SK-N-DZ (cell line): ENCODE results near the gene ZC3HAV1L.
A peak's percentile ranks its signal among the peaks of the same experiment; 100 is the strongest.
"Not testable (repeated sequence)": the region's sequence is repeated elsewhere in the genome, so short reads cannot be mapped to it uniquely, and the experiment has no call there.

Experiments
- DNase-seq: peaks from one replicate; pipeline ENCODE4 v3.0.0-alpha.2; 2015; ENCODE audit warnings: low spot score

The ZC3HAV1L gene

DNA sequence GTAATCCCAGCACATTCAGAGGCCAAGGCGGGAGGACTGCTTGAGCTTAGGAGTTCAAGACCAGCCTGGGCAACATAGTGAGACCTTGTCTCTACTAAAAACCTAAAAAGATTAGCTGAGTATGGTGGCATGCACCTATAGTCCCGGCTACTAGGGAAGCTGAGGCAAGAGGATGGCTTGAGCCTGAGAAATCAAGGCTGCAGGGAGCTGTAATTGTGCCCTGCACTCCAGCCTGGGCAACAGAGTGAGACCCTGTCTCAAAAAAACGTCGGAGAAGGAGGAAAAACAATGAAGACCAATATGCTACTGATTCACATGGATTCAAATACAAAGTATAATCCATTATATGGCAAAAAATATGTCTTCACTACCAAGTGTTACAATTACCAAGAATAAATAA is 13.6 kb downstream of the ZC3HAV1L start:
- DNase-seq, result no peak

DNA sequence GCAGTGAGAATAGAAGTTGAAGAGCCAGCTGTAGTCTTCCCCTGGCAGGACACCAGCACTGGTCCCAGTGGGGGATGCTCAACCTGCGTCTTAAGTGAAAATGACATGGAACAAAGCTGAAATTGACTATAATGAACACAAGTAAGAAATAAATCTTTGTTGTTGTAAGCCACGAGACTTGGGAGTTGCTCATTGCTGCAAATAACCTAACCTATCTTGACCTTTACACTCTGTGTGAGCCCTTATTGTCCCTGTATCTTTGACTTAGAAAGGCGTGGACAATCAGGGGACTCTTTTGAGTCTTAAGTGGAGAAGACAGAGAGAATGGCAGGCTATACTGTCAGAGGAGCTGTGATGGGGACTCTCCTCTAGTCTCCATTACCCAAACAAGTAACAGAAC is 16.9 kb downstream of the ZC3HAV1L start:
- DNase-seq, result no peak

DNA sequence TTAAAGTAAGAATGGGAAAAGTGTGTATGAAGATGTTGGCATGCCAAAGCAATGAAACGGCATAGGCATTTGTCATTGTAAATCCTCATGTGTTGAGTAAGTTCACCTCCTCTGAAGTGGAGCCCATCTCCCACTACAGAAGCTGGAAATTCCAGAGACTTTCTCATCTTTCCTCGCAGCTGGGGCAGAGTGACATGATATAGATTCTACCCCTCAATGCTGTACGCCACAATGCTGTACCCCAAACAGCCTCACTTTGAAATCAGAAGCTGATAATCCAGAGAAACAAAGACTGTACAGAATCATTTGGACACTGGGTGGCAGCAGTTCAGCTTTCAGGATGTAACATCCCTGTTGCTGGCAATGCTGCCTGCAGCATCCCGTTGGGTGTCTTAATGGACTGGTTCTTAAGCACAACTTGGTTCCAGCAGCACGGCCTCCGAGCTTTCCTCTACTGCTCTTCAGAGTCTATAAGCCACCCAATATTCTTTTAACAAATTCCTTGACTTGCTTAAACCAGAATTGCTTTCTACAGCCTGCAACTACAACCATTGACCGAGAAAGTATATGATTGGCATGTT is 18.8 kb downstream of the ZC3HAV1L start:
- DNase-seq, result peak; percentile 78

DNA sequence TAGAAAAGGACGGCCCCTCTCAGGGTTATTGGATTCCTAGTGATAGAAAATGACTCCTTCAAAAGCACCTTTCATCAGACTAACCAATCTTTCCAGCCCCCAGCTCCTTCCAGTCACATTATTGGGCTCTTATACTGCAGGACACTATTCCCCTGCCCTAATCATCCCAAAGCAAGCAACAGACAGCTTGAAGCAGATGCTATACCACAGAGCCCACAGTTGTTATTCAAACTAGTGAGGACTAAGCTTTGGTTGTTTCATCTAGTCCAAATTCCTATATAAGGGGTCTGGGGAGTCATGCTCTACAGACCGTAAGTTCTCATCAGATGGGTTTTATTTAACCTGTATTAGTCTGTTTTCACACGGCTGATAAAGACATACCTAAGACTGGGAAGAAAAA is 24.5 kb downstream of the ZC3HAV1L start:
- DNase-seq, result no peak

DNA sequence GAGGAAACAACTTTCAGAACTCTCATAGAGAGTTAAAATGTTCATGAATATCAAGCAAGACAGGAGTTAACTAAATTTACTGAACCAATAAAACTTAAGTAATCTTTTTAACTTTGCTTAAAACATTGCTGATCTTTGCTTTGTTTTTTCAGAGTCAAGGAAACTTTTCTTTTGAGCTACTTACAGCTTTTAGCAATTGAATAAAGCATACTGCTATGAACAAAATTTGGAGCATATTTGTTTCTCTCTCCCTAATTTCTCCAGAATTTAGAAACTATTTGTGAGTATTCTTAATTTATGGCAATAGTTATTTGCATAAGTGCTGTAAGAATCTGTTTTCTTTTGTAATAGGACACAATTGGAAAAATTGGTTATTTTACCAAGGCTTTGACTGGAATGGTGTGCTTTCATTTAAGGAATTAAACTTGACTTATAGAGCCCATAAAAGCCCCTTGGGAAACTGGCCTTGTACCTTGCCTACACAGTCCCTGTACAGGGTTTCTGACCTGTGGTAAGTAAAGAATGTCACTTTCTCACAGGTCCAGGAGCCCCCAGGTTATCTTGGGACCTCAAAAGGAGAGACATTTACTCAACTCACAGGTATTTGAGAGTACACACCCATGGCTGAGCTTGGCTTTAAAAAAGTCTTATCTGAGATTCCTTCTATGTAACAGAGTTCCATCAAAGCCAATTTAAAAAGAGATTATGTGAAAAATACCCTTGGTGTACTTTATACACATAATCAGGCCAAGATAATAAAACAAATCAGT is 31.3 kb downstream of the ZC3HAV1L start:
- no peak for DNase-seq

DNA sequence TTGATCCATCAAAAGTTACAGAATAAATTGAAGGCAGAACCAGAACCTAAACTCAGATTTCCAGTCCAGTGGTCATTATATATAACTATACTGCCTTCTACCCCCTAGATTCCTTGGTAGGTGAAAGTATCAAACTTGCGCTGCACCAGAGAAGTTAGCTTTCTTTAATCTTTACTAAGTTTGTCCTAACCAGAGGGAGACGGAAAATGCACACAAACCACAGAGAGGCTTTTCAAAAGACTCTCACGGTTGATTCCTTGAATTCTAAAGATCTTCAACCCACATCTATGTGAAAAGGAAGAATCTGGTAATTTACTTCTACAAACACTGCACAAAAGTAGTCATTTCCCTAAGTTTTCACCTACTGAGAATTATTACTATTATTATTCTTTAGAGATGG is 36.4 kb downstream of the ZC3HAV1L start:
- no peak for DNase-seq

DNA sequence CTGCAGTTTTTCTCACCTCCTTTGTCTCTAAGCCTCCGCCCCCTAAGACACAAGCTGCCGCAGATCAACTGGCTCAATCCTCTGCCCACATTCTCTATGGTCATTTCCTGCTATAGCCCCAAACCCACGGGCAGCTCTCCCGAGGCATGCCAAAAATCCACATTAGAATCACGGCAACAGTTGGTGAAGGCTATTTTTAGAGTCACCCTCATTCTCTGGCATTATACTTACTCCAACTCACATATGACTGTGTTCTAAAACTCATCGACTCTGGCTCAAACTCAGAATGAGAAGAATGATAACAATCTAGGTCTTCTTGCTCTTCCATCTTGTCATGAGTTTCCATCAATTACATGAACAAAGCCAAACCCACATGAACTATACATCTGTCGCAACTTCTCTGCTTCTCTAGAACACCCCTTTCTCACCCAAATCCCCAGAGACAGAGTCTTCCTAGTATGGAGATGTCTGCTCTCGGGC is 43.8 kb downstream of the ZC3HAV1L start:
- DNase-seq, result no peak

DNA sequence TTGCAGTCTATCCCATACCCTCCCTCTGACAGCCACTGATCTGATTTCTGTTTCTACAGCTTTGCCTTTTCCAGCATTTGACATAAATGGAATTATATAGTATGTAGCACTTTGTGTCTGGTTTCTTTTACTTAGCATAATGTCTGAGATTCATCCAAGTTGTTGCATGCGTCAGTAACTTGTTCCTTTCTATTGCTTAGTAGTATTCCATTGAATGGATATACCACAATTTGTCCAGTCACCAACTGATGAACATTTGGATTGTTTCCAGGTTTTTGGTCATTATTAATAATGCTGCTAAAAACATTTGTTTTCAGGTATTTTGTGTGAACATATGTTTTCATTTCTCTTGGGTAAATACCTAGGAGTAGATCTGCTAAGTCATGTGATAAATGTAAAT is 48.2 kb downstream of the ZC3HAV1L start:
- DNase-seq, result no peak

DNA sequence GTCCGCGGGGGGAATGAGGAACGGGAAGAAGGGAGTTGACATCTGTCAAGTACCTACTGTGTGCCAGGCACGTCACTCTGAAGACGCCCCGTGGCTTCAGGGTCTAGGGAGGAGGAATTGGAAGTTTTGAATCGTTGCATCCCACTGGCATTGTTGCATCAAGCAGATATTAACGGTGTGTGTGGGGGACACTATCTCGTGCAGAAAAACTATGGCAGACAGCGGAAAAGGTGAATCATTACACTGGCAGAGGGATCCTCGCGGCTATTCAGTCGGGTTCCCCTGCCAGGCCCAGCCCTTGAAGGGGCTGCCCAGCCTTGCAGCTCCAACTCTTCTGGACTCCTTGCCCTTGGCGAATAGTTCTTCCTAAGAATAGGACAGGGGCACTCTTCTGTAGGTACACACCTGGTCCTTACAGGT is 53.6 kb downstream of the ZC3HAV1L start:
- DNase-seq, result no peak

DNA sequence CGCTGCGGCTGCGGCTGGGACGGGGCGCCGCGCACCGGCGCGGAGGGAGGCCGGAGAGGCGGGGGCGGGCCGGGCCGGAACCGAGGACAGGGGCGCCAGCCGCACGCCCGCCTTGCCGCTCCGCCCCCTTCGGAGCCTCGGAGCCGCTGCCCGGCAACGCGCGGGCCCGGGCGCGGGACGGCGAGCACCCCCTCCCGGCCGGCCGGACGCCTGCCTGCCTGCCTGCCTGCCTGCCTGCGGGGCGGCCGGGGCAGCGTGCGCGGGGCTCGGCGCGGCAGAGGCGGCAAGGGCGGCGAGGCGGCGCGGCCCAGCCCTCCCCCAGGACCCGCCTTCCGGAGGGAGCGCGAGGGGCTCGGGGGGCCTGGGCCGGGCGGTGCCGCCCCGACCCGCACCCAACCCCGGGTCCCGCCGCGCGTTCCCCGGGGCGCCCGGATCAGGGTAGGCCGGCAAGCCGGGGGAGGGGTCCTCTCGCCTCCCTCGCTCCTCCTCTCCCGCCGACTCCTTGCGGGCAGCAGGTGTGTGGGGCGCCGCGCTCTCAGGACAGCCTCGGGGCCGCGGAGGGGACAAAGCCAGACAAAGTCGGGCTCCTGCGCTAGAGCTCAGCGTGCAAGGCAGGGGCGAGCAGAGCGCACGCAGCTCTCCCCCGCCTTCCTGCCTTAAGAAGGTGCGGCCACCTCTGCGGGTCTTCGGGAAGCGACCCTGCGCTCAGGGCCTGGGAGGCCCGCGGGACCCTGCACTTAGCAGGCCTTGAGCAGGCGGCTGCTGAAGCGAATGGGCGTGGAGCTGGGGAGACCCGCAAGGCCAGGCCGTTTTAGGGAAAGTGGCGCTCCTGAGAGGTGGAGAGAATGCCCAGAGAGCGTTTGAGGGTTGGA is 54.3 kb downstream of the ZC3HAV1L start, which contains the start of gene KIAA1549:
TSS of gene KIAA1549 (minus strand) at position 58 of the 872 bp plus-strand sequence. CDS start 120 bp downstream, outside the sequence.
- DNase-seq, result peak; percentile 78

DNA sequence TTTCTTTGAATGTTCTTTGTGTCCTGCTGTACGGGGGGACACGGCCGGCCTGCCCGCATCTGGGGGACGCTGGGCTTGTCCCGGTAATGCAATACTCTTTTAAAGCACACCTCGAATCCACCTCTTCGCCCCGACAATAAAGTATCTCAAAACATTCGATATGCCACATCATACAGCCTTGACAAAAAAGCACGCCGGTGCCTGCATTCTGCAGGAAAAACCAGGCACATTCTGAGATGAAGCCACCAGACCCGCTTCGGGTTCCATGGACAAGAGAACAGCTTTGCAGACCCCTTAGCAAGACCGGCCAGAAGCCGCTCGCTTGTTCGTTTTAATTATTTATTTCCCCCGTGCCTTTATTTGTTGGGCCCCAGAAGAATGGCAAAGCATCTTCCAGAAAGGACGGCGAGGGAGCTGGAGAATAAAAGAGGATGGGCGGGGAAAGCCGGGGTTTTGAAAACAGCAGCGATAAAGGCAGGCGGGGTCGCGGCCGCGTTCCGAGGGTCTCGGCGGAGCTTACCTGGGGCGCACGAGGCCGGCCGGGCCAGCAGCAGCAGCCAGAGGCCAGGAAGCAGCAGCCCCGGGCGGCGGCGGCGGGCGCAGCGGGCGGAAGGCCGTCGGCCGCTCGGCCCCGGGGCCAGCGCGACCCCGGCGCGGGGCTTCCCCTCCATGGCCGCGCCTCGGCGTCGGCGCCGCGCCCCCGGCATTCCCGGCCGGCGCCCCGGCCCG is 55.1 kb downstream of the ZC3HAV1L start:
- DNase-seq, result peak; percentile 38

DNA sequence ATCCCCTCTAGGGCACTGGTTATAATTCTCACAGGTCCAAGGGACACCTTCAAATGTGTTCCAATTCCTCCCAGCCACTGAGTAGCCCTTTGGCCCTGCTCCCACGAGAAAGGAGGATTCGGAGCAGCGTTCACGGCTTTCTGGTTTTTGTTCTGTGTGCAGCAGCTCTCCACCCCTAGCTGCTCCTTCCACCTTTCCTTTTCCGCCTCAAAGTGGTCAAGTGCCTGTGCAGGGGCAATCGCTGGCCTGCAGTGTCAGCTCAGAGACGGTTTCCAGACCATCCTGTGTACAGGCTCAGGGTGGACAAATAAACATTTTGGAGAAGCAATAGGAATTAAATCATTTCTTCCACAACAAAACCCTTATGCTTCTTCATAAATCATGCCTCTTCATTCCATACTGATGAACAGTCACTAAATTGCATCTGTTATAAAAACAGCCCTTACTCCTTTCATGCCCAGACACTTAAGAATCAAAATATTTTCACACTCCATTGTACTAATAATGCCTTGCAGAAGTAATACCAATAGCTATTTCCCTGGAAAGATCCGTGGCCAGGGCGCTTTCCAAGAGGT is 55.8 kb downstream of the ZC3HAV1L start:
- peak; percentile 41 for DNase-seq

DNA sequence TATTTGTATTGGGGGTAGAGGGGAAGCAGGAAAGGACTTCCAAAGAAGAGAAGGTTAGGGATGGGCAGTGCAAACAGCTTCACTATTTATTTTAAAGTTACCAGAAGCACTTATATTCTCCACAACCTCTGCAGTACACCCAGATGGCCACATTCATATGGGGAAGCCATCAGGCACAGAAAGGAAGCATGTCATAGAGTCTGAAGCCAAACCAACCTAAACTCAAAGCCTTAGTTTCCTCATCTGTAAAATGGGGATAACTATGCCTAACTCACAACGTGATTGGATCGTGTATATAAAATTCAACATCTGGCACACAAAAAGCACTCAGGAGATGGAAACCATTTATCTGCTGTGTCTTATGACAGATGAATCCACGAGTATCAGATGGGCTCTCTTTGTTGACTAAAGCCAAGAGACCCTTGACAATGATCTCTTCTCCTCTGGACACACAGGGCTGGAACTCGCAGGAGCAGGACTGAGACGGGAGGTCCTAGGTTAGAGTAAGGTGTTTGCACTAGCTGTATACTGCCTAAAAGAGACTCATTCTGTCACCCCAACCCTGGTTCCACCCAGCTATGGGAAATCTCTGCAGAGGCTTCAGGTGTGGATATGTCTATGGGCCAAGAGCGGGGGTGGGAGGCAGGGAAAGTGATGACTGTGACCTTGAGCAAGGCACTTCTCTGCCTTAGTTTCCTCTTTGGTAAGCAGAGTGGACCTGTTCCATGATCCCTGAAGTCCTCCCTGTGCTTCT is 56.4 kb downstream of the ZC3HAV1L start:
- DNase-seq, result no peak

DNA sequence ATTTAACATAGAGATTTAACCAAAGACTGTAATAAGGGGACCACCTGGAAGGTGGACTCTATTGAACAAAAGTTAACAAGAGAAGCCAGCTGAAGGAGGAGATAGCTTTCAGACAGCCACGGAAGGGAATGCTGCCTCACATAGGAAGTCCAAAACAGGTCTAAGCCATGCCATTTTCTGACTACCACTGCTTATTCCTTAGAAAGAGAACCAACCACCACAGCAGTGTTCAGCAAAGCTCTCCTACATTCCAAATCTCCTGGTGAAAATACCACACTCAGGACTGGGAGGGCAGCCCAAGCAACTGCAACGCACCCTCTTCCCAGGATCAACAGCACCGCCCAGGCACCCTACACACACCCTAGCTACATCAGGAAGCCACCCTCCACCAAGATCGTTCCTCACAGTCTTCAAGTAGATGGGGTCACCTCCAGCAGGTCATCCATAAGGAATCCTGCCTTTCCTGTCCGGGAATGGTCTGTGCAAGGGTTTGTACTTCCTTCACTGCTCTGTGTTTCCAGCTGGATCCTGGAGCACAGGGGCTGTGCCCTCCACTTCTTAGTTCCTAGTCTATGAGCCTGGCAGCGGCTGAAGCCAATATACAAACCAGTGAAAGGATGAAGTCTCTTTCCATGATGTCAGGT is 57.2 kb downstream of the ZC3HAV1L start:
- no peak for DNase-seq

DNA sequence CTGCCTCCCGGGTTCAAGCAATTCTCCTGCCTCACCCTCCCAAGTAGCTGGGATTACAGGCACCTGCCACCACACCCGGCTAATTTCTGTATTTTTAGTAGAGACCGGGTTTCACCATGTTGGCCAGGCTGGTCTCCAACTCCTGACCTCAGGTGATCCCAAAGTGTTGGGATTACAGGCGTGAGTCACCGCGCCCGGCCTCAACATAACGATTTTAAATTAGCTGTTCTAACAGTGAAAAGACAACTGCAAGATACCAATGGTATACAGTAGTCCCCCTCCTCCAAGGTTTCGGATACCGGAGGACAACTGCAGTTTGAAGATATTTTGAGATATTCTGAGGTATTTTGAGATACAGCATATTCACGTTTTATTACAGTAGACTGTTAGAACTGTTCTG is 59.7 kb downstream of the ZC3HAV1L start:
- not testable (repeated sequence) for DNase-seq
